ENCODE results near the gene MATN1.

Gene MATN1

DNA sequence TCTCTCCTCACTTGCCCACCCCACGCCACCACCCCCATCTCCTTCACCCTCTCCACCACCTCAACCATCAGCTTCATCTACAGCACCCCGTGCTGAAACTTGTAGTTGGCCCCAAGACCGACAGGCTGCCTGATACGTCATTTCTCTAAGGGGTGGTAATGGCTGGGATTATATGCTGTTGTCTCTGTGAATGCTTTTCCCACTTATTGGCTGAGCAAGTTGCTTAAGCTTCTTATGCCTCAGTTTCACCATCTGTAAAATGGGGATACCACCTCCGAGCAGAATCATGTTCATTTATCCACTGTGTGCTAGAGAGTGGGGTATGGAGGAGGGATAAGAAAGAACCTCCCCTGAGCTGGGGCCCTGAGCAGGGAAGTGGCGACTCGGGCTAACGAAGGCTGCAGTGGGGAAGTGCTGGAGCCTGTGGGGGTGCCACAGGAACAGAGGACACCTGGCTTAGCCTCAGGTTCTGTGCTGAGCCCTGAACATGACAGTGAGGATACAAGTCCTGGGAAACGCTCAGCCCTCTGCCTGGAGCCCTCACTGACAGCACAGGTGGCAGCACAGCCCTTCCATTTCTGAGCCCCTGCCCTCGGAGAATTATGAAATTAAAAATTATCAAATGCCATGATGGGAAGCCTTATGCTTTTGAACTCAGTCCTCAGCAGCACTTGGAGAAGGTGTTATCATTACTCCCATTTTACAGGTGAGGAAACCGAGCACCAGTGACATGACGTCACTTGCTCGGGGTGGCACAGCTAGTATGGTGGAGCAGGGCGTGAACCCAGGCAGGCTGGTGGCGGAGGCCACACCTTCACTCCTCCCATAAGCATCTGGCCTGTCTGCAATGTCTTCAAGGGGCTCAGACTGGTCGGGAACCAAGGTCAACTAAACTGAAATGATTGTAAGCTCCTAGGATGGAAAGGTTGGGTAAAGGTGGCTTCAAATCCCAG, 2.8 kb downstream of the MATN1 start:
- no peaks in the 10 kb centered on the region for H3K36me3 ChIP-seq (ENCODE audit: insufficient read depth, low read length)
- H3K27ac ChIP-seq, result no peak overlapping the region
- H3K4me3 ChIP-seq, result no peak overlapping the region
- H3K9ac ChIP-seq (ENCODE audit: insufficient read length), result no peak overlapping the region
- no peak for TF ChIP-seq EZH2 (IDR thresholded peaks at IDR 0.05)
- TF ChIP-seq FOXP2 (optimal IDR thresholded peaks at IDR 0.05; ENCODE audit: control extremely low read depth, extremely low read length, insufficient read depth), result no peak
- TF ChIP-seq POLR2AphosphoS5 (IDR thresholded peaks at IDR 0.05; ENCODE audit: borderline replicate concordance, low read depth, low read length), result no peak
- no peak for DNase-seq (ENCODE audit: low read depth, low spot score)
- H3K9me3 ChIP-seq (ENCODE audit: low read depth, low read length), result no peaks in the 10 kb centered on the region

- TF ChIP-seq EZH2 (IDR thresholded peaks at IDR 0.05) (no peak), POLR2AphosphoS5 (IDR thresholded peaks at IDR 0.05; ENCODE audit: borderline replicate concordance, low read depth, low read length) (no peak), FOXP2 (optimal IDR thresholded peaks at IDR 0.05; ENCODE audit: control extremely low read depth, extremely low read length, insufficient read depth) (no peak)
- Histone ChIP-seq H3K9me3 (ENCODE audit: low read depth, low read length) (no peaks in the 10 kb centered on the region), H3K9ac (ENCODE audit: insufficient read length) (no peak overlapping the region), H3K4me3 (peak overlapping the region; percentile 91), H3K36me3 (ENCODE audit: insufficient read depth, low read length) (no peaks in the 10 kb centered on the region), H3K27ac (no peak overlapping the region)
- DNase-seq (ENCODE audit: low read depth, low spot score), result no peak
Observed at GRCh38 chr1:30719406-30720270, 3.7 kb downstream of the MATN1 start.

DNA sequence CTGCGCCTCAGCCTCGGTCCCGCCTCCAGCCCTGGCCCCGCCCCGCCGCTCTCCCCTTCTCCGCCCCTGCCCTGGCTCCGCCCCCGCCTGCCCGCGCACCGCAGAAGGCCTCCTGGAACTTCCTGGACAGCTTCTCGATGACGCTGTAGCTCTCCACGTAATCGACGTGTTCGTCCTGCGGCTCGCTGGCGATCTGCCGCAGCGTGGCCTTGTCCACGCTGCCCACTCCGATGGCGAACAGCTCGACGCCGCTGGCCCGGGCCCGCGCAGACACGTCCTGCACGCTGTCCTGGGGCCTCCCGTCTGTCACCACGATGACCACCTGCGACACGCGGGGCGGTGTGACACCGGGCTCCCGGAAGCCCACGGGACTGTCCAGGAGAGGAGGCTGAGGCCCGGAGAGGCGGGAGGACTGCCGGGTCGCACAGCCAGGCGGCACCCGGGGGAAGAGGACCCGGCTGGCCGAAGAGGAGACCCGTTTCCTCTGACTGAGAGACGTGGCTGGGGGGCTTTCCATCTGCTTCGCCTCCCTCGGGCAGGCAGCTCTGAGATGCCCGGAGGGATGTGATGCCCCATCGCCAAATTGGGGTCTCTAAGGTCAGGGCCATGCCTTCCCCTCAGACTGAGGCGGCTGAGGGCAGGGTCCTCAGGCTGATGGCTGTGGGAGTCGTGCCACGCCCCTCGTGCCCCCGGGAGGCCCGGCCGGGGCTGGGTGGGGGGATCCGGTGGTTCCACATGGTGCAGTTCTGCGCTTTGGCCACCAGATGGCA, 4.6 kb downstream of the MATN1 start:
- DNase-seq (ENCODE audit: low read depth, low spot score), result no peak
- no peak for TF ChIP-seq FOXP2 (optimal IDR thresholded peaks at IDR 0.05; ENCODE audit: control extremely low read depth, extremely low read length, insufficient read depth)
- peak; percentile 33; the same call in 1 of the 2 replicates for TF ChIP-seq POLR2AphosphoS5 (IDR thresholded peaks at IDR 0.05; ENCODE audit: borderline replicate concordance, low read depth, low read length)
- no peak for TF ChIP-seq EZH2 (IDR thresholded peaks at IDR 0.05)
- Histone ChIP-seq H3K9ac (ENCODE audit: insufficient read length) (peak overlapping the region; percentile 44), H3K4me3 (peak overlapping the region; percentile 91), H3K27ac (no peak overlapping the region), H3K9me3 (ENCODE audit: low read depth, low read length) (no peaks in the 10 kb centered on the region), H3K36me3 (ENCODE audit: insufficient read depth, low read length) (no peaks in the 10 kb centered on the region)

DNA sequence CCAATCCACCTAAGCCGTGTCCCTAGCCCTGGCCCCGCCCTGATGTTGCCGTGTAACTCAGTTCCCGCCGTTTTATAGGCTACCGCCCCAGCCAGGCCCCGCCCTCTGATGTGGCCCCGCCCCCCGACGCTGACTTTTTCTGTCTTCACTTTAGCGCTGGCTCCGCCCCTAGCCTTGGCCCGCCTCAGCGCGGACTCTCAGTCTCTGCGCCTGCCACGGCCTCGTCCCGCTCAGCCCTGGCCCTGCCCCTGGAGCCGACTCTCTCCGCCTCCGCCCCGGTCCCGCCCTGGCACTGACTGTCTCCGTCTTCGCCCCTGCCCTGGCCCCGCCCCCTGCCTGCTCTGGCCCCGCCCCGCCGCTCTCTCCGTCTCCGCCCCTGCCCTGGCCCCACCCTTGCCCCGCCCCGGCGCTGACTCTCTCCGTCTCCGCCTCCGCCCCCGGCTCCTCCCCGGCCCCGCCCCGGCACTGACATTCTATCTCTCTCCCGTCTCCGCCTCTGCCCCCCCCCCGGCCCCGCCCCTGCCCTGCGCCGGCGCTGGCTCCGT, 5.2 kb downstream of the MATN1 start:
- Histone ChIP-seq H3K9me3 (ENCODE audit: low read depth, low read length) (no peaks in the 10 kb centered on the region), H3K4me3 (peak overlapping the region; percentile 71), H3K36me3 (ENCODE audit: insufficient read depth, low read length) (no peaks in the 10 kb centered on the region), H3K9ac (ENCODE audit: insufficient read length) (no peak overlapping the region), H3K27ac (no peak overlapping the region)
- no peak for TF ChIP-seq EZH2 (IDR thresholded peaks at IDR 0.05)
- peak; percentile 85 for DNase-seq (ENCODE audit: low read depth, low spot score)

GRCh38 chr1:30716646-30717045, 6.7 kb downstream of the MATN1 start:
- no peak overlapping the region for H3K27ac ChIP-seq
- no peak overlapping the region for H3K4me3 ChIP-seq
- no peaks in the 10 kb centered on the region for H3K36me3 ChIP-seq (ENCODE audit: insufficient read depth, low read length)
- DNase-seq (ENCODE audit: low read depth, low spot score), result no peak
- no peak for TF ChIP-seq POLR2AphosphoS5 (IDR thresholded peaks at IDR 0.05; ENCODE audit: borderline replicate concordance, low read depth, low read length)
- TF ChIP-seq EZH2 (IDR thresholded peaks at IDR 0.05), result no peak
- no peak for TF ChIP-seq FOXP2 (optimal IDR thresholded peaks at IDR 0.05; ENCODE audit: control extremely low read depth, extremely low read length, insufficient read depth)
- no peaks in the 10 kb centered on the region for H3K9me3 ChIP-seq (ENCODE audit: low read depth, low read length)
- H3K9ac ChIP-seq (ENCODE audit: insufficient read length), result no peak overlapping the region

DNA sequence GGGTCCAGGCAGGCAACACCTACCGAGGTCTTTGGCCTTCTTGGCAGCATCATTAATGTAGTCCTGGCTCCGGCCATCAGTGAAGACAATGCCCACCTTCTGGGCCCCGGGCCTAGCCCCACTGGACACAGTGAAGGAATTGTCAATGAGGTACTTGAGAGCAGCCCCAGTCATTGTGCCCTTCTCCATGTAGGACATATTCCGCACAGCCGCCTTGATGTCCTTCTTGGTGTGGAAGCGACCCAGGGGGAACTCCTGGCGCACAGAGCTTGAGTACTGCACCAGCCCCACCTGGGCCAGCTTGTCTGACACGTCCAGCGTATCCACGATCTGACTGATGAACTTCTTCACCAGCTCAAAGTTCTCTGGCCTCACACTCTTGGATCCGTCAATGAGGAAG, 7.5 kb downstream of the MATN1 start:
- no peak for TF ChIP-seq EZH2 (IDR thresholded peaks at IDR 0.05)
- no peak for TF ChIP-seq POLR2AphosphoS5 (IDR thresholded peaks at IDR 0.05; ENCODE audit: borderline replicate concordance, low read depth, low read length)
- no peak for TF ChIP-seq FOXP2 (optimal IDR thresholded peaks at IDR 0.05; ENCODE audit: control extremely low read depth, extremely low read length, insufficient read depth)
- H3K36me3 ChIP-seq (ENCODE audit: insufficient read depth, low read length), result no peaks in the 10 kb centered on the region
- no peaks in the 10 kb centered on the region for H3K9me3 ChIP-seq (ENCODE audit: low read depth, low read length)
- no peak overlapping the region for H3K27ac ChIP-seq
- H3K4me3 ChIP-seq, result no peak overlapping the region
- no peak for DNase-seq (ENCODE audit: low read depth, low spot score)
- H3K9ac ChIP-seq (ENCODE audit: insufficient read length), result no peak overlapping the region

GRCh38 chr1:30715216-30715615, 8.2 kb downstream of the MATN1 start:
- no peak for DNase-seq (ENCODE audit: low read depth, low spot score)
- H3K36me3 ChIP-seq (ENCODE audit: insufficient read depth, low read length), result no peaks in the 10 kb centered on the region

More at GRCh38 chr1:30715216-30715615, 8.2 kb downstream of the MATN1 start:
- TF ChIP-seq EZH2 (IDR thresholded peaks at IDR 0.05) (no peak), POLR2AphosphoS5 (IDR thresholded peaks at IDR 0.05; ENCODE audit: borderline replicate concordance, low read depth, low read length) (no peak), FOXP2 (optimal IDR thresholded peaks at IDR 0.05; ENCODE audit: control extremely low read depth, extremely low read length, insufficient read depth) (no peak)
- Histone ChIP-seq H3K27ac (no peak overlapping the region), H3K9ac (ENCODE audit: insufficient read length) (no peak overlapping the region), H3K9me3 (ENCODE audit: low read depth, low read length) (no peaks in the 10 kb centered on the region), H3K4me3 (no peak overlapping the region)
